Tibial nerve (tissue), 4 donors: ENCODE measurements around the gene TGFA.

Experiments used
- EP300 ChIP-seq, 2 donors: sonication (generic); formaldehyde crosslinking; IDR thresholded peaks; one replicate each; pipeline ENCODE4 v1.6.1; 2017; ENCODE audit warnings: antibody characterized with exemption in 2 of 2, mild to moderate bottlenecking in 1 of 2
- POLR2A ChIP-seq, 2 donors: fragments of 450-650 bp; IDR thresholded peaks; one replicate each; pipeline ENCODE4 v1.6.1; 2017; ENCODE audit warnings: antibody characterized with exemption in 2 of 2, mild to moderate bottlenecking in 2 of 2, moderate library complexity in 2 of 2
- TF ChIP-seq, protein P1 (sequence below), 5 experiments: fragments of 200-600 bp in 3 of 5; fragments of 450-650 bp in 2 of 5; sonication (generic) in 3 of 5; IDR thresholded peaks; one replicate each; pipeline ENCODE4 v1.5.1; 2016 to 2019; ENCODE audit warnings: antibody characterized with exemption in 5 of 5, mild to moderate bottlenecking in 3 of 5, moderate library complexity in 2 of 5

DNA sequence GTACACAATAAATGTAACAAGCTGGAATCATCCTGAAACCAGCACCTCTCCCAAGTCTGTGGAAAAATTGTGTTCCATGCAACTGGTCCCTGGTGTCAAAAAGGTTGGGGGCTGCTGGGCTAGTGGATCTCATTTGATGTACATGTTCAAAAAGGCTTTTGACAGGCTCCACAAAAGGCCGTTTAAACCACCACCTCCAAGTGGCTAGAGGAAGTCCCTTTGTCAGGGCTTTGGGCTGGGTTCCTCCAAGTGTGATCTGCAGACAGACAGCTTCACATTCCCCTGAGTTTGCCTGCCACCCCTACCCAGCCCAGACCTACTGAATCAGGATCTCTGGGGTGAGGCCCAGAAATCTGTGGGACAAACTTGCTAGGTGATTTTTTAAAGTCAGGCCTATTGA, 84.7 kb downstream of the TGFA start:
- TF ChIP-seq, protein P1, sequence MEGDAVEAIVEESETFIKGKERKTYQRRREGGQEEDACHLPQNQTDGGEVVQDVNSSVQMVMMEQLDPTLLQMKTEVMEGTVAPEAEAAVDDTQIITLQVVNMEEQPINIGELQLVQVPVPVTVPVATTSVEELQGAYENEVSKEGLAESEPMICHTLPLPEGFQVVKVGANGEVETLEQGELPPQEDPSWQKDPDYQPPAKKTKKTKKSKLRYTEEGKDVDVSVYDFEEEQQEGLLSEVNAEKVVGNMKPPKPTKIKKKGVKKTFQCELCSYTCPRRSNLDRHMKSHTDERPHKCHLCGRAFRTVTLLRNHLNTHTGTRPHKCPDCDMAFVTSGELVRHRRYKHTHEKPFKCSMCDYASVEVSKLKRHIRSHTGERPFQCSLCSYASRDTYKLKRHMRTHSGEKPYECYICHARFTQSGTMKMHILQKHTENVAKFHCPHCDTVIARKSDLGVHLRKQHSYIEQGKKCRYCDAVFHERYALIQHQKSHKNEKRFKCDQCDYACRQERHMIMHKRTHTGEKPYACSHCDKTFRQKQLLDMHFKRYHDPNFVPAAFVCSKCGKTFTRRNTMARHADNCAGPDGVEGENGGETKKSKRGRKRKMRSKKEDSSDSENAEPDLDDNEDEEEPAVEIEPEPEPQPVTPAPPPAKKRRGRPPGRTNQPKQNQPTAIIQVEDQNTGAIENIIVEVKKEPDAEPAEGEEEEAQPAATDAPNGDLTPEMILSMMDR (IDR thresholded peaks at IDR 0.05): no peak
- TF ChIP-seq POLR2A (IDR thresholded peaks at IDR 0.05) (no peak), EP300 (IDR thresholded peaks at IDR 0.05) (no peak)
